Measurements from ENCODE around the gene FAM227B.
"Not testable (repeated sequence)": the region's sequence is repeated elsewhere in the genome, so short reads cannot be mapped to it uniquely, and the experiment has no call there.

Gene FAM227B

GRCh38 chr15:49556437-49556836 is 64.2 kb downstream of the FAM227B start:
- Histone ChIP-seq H3K4me1 (ENCODE audit: low read depth, poor library complexity, severe bottlenecking) (no peaks in the 10 kb centered on the region), H4K20me1 (ENCODE audit: insufficient read depth) (no peaks in the 10 kb centered on the region), H3K4me3 (IDR thresholded peaks at IDR 0.05; ENCODE audit: insufficient read depth, low read depth, low read length) (no peak overlapping the region), H2AFZ (ENCODE audit: low read depth) (no peak overlapping the region), H3K27me3 (ENCODE audit: insufficient read depth, low read depth) (no peaks in the 10 kb centered on the region), H3K27ac (no peak overlapping the region), H3K9ac (no peak overlapping the region), H3K79me2 (ENCODE audit: insufficient read depth, low read depth) (no peaks in the 10 kb centered on the region), H3K4me2 (no peak overlapping the region), H3K36me3 (ENCODE audit: insufficient read depth) (no peaks in the 10 kb centered on the region)
- no peak for TF ChIP-seq CTCF (conservative IDR thresholded peaks at IDR 0.05; ENCODE audit: low read depth, low read length)

DNA sequence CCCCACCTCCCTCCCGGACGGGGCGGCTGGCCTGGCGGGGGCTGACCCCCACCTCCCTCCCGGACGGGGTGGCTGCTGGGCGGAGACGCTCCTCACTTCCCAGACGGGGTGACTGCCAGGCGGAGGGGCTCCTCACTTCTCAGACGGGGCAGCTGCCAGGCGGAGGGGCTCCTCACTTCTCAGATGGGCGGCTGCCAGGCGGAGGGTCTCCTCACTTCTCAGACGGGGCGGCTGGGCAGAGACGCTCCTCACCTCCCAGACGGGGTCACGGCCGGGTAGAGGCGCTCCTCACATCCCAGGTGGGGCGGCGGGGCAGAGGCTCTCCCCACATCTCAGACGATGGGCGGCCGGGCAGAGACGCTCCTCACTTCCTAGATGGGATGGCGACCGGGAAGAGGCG is 70.3 kb downstream of the FAM227B start:
- not testable (repeated sequence) for H3K4me3 ChIP-seq (IDR thresholded peaks at IDR 0.05; ENCODE audit: insufficient read depth, low read depth, low read length); H4K20me1 ChIP-seq (ENCODE audit: insufficient read depth); H3K9ac ChIP-seq; H2AFZ ChIP-seq (ENCODE audit: low read depth); H3K27ac ChIP-seq; H3K36me3 ChIP-seq (ENCODE audit: insufficient read depth); H3K4me2 ChIP-seq; H3K79me2 ChIP-seq (ENCODE audit: insufficient read depth, low read depth); H3K27me3 ChIP-seq (ENCODE audit: insufficient read depth, low read depth); H3K4me1 ChIP-seq (ENCODE audit: low read depth, poor library complexity, severe bottlenecking)

DNA sequence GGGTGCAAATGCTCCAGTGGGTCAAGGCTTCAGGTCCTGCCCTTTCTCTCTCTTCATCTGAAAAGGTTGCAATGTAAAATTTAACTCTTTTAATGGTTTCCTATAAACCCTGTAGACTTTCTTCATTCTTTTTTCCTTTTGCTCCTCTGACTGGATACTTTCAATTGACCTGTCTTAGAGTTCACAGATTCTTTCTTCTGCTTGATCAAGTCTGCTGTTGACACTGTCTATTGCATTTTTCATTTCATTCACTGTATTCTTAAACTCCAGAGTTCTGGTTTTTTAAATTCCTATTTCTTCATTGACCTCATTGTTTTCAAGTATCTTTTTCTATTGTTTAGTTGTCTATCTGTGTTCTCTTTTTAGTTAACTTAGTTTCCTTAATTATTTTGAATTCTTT is 82.1 kb downstream of the FAM227B start:
- no peaks in the 10 kb centered on the region for H3K4me1 ChIP-seq (ENCODE audit: low read depth, poor library complexity, severe bottlenecking)
- no peaks in the 10 kb centered on the region for H4K20me1 ChIP-seq (ENCODE audit: insufficient read depth)
- H3K4me3 ChIP-seq (IDR thresholded peaks at IDR 0.05; ENCODE audit: insufficient read depth, low read depth, low read length): no peak overlapping the region
- H3K36me3 ChIP-seq (ENCODE audit: insufficient read depth): no peaks in the 10 kb centered on the region
- H3K27me3 ChIP-seq (ENCODE audit: insufficient read depth, low read depth): no peaks in the 10 kb centered on the region
- no peak for TF ChIP-seq CTCF (conservative IDR thresholded peaks at IDR 0.05; ENCODE audit: low read depth, low read length)
- H3K27ac ChIP-seq: no peak overlapping the region
- H3K4me2 ChIP-seq: no peak overlapping the region
- no peaks in the 10 kb centered on the region for H3K79me2 ChIP-seq (ENCODE audit: insufficient read depth, low read depth)
- H2AFZ ChIP-seq (ENCODE audit: low read depth): no peak overlapping the region
- H3K9ac ChIP-seq: no peak overlapping the region

GRCh38 chr15:49530092-49530491 is 90.5 kb downstream of the FAM227B start:
- Histone ChIP-seq H3K27me3 (ENCODE audit: insufficient read depth, low read depth) (no peaks in the 10 kb centered on the region), H3K9ac (no peak overlapping the region), H3K4me3 (IDR thresholded peaks at IDR 0.05; ENCODE audit: insufficient read depth, low read depth, low read length) (no peak overlapping the region), H3K4me2 (no peak overlapping the region), H2AFZ (ENCODE audit: low read depth) (no peak overlapping the region), H3K36me3 (ENCODE audit: insufficient read depth) (no peaks in the 10 kb centered on the region), H3K4me1 (ENCODE audit: low read depth, poor library complexity, severe bottlenecking) (no peaks in the 10 kb centered on the region), H3K27ac (no peak overlapping the region), H3K79me2 (ENCODE audit: insufficient read depth, low read depth) (no peaks in the 10 kb centered on the region), H4K20me1 (ENCODE audit: insufficient read depth) (no peaks in the 10 kb centered on the region)
- no peak for TF ChIP-seq CTCF (conservative IDR thresholded peaks at IDR 0.05; ENCODE audit: low read depth, low read length)

DNA sequence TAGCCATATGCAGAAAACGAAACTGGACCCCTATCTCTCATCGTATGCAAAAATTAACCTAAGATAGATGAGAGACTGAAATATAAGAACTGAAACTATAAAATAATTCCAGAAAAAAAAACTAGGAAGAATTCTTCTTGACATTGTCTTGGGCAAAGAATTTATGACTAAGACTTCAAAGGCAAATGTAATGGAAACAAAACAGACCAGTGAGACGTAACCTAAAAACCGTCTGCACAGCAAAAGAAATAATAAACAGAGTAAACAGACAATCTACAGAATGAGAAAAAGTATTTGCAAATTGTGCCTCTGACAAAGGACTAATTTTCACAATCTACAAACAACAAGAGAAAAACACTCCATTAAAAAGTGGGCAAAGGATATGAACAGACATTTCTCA is 92.3 kb downstream of the FAM227B start:
- H3K4me1 ChIP-seq (ENCODE audit: low read depth, poor library complexity, severe bottlenecking): no peaks in the 10 kb centered on the region
- H3K4me3 ChIP-seq (IDR thresholded peaks at IDR 0.05; ENCODE audit: insufficient read depth, low read depth, low read length): no peak overlapping the region
- H4K20me1 ChIP-seq (ENCODE audit: insufficient read depth): no peaks in the 10 kb centered on the region
- H3K36me3 ChIP-seq (ENCODE audit: insufficient read depth): no peaks in the 10 kb centered on the region
- H3K4me2 ChIP-seq: no peak overlapping the region
- H2AFZ ChIP-seq (ENCODE audit: low read depth): no peak overlapping the region
- H3K9ac ChIP-seq: no peak overlapping the region
- H3K27me3 ChIP-seq (ENCODE audit: insufficient read depth, low read depth): no peaks in the 10 kb centered on the region
- no peak overlapping the region for H3K27ac ChIP-seq
- no peak for TF ChIP-seq CTCF (conservative IDR thresholded peaks at IDR 0.05; ENCODE audit: low read depth, low read length)
- H3K79me2 ChIP-seq (ENCODE audit: insufficient read depth, low read depth): no peaks in the 10 kb centered on the region

Data from KMS-11 (cell line).